Activated CD8-positive, alpha-beta memory T cell treated with anti-CD3 and anti-CD28 coated beads, Interleukin-2, amount 10 ng/mL, durations not matched to agents 7 days and 5 days (primary cell): ENCODE results near the gene PIK3C2B. TPM values are rescaled to one million over a fixed set of nuclear protein-coding genes. Genes with fewer than 3 reads are reported as not detected.
A peak's percentile ranks its signal among the peaks of the same experiment; 100 is the strongest.
"Not testable (repeated sequence)": the region's sequence is repeated elsewhere in the genome, so short reads cannot be mapped to it uniquely, and the experiment has no call there.

Source experiments
- ATAC-seq: fragments of 150-1000 bp; cut with Tn5 transposase; one replicate; pipeline ENCODE4 v1.10.0; 2021; ENCODE audit warnings: moderate library complexity
- CTCF ChIA-PET: fragments of 350-600 bp; sonication (Branson Sonifier 250); formaldehyde crosslinking; loops from one replicate; lab custom pipeline; 2021; ENCODE audit warnings: antibody characterized with exemption; lab: Charles Lee
- DNase-seq: peaks from one replicate; pipeline ENCODE4 v3.0.0-alpha.2; 2020
- H3K27ac Mint-ChIP-seq: one replicate; pipeline ENCODE4 v1.8.0; 2021; ENCODE audit warnings: mild to moderate bottlenecking, mixed read lengths
- H3K27me3 Mint-ChIP-seq: one replicate; pipeline ENCODE4 v1.8.0; 2021; ENCODE audit warnings: mixed read lengths
- H3K36me3 Mint-ChIP-seq: one replicate; pipeline ENCODE4 v1.8.0; 2021; ENCODE audit warnings: mild to moderate bottlenecking, mixed read lengths
- H3K4me1 Mint-ChIP-seq: one replicate; pipeline ENCODE4 v1.8.0; 2021; ENCODE audit warnings: mixed read lengths
- H3K4me3 Mint-ChIP-seq: one replicate; pipeline ENCODE4 v1.8.0; 2021; ENCODE audit warnings: mild to moderate bottlenecking, moderate library complexity, mixed read lengths
- H3K9me3 Mint-ChIP-seq: one replicate; pipeline ENCODE4 v1.8.0; 2022; ENCODE audit warnings: low read depth, mixed read lengths
- total RNA-seq, 2 experiments: library from RNA; stranded (reverse); gene quantifications; one replicate each; pipeline ENCODE4 v1.2.3, GENCODE V29; 2021

PIK3C2B gene
- total RNA-seq, result 10 to 100 TPM; 21.6 to 26.0 TPM

GRCh38 chr1:204494281-204495077, at the start of gene PIK3C2B:
Gene PIK3C2B, minus strand, starts transcription at chr1:204494805. Its CDS starts 25,003 bp downstream, at chr1:204469802.
- H3K27me3 Mint-ChIP-seq, result no peaks in the 10 kb centered on the region
- H3K4me3 Mint-ChIP-seq, result peak within 1 kb of the TSS; percentile 77
- DNase-seq (peak; percentile 84), ATAC-seq (peak; percentile 89)
- no peaks in the 10 kb centered on the region for H3K9me3 Mint-ChIP-seq
- H3K36me3 Mint-ChIP-seq, result peaks cover 4% of the 10 kb centered on the region
- CTCF ChIA-PET, result interaction anchor here (0.7 to 18.4 kb wide), 21 partner anchors 8 to 313 kb away, joined by 3 to 918 read pairs (median 6); partner anchors contain the start of gene MDM4
- peaks cover 44% of the 10 kb centered on the region for H3K4me1 Mint-ChIP-seq
- peak within 1 kb of the TSS; percentile 86 for H3K27ac Mint-ChIP-seq

GRCh38 chr1:204544321-204544720, 49.7 kb upstream of the PIK3C2B start:
- ATAC-seq (peak; percentile 96), DNase-seq (no peak)
- CTCF ChIA-PET, result interaction anchor here (0.8 to 2.8 kb wide), 7 partner anchors 21 to 263 kb away, joined by 3 to 11 read pairs (median 3); no protein-coding TSS in a partner anchor
- peak overlapping the region; percentile 81 for H3K27ac Mint-ChIP-seq
- peak overlapping the region; percentile 16 for H3K4me3 Mint-ChIP-seq
- H3K9me3 Mint-ChIP-seq, result no peaks in the 10 kb centered on the region
- no peaks in the 10 kb centered on the region for H3K27me3 Mint-ChIP-seq
- H3K4me1 Mint-ChIP-seq, result peaks cover 46% of the 10 kb centered on the region
- H3K36me3 Mint-ChIP-seq, result peaks cover 83% of the 10 kb centered on the region

GRCh38 chr1:204541626-204542025, 47.0 kb upstream of the PIK3C2B start:
- Mint-ChIP-seq H3K27ac (peak overlapping the region; percentile 27), H3K4me1 (peaks cover 48% of the 10 kb centered on the region), H3K27me3 (no peaks in the 10 kb centered on the region), H3K4me3 (no peak overlapping the region), H3K9me3 (no peaks in the 10 kb centered on the region), H3K36me3 (peaks cover 76% of the 10 kb centered on the region)
- ATAC-seq (no peak), DNase-seq (no peak)
- CTCF ChIA-PET, result interaction anchor here (1.7 kb wide), 1 partner anchor 10 kb away, joined by 8 read pairs; no protein-coding TSS in a partner anchor

DNA sequence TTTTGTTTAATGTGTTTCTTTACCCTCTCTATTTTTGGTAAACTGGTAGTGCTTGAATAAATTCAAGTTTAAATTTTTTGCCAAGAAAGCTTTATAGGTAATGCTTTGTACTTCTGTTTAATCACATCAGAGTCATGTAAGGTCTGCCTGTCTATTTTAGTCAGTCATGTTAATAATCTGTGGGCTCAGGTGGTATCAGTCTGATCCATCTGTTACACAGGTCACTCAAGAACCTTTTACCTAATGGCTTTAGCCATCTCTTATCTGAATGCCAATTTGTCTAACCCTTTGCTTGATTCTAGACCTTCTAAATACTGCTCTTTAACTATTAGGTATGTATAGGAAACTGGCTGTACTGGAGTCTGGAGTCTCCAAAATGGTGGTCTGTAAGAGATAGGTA, 38.2 kb upstream of the PIK3C2B start:
- Mint-ChIP-seq H3K4me1 (peaks cover 5% of the 10 kb centered on the region), H3K36me3 (peaks cover 55% of the 10 kb centered on the region), H3K27ac (no peak overlapping the region), H3K9me3 (no peaks in the 10 kb centered on the region), H3K27me3 (no peaks in the 10 kb centered on the region), H3K4me3 (no peak overlapping the region)
- DNase-seq (no peak), ATAC-seq (no peak)
- CTCF ChIA-PET, result interaction anchor here (1.2 to 2.3 kb wide), 2 partner anchors 11 to 16 kb away, joined by 4 to 7 read pairs; partner anchors contain the start of gene MDM4

- peaks cover 52% of the 10 kb centered on the region for H3K36me3 Mint-ChIP-seq
- H3K27ac Mint-ChIP-seq, result no peak overlapping the region
- no peaks in the 10 kb centered on the region for H3K9me3 Mint-ChIP-seq
- CTCF ChIA-PET, result interaction anchor here (0.7 to 2.1 kb wide), 4 partner anchors 10 to 276 kb away, joined by 3 to 8 read pairs (median 4); partner anchors contain the start of gene MDM4
- DNase-seq (no peak), ATAC-seq (no peak)
- no peaks in the 10 kb centered on the region for H3K27me3 Mint-ChIP-seq
- no peak overlapping the region for H3K4me3 Mint-ChIP-seq
- H3K4me1 Mint-ChIP-seq, result peaks cover 8% of the 10 kb centered on the region
Observed at GRCh38 chr1:204530932-204531331, 36.3 kb upstream of the PIK3C2B start.

GRCh38 chr1:204529371-204529895, 34.8 kb upstream of the PIK3C2B start:
- Mint-ChIP-seq H3K4me1 (peaks cover 13% of the 10 kb centered on the region), H3K9me3 (no peaks in the 10 kb centered on the region), H3K27ac (no peak overlapping the region), H3K36me3 (peaks cover 54% of the 10 kb centered on the region), H3K4me3 (no peak overlapping the region), H3K27me3 (no peaks in the 10 kb centered on the region)
- ATAC-seq (no peak), DNase-seq (no peak)
- CTCF ChIA-PET, result interaction anchor here (1.0 to 2.1 kb wide), 2 partner anchors 13 to 234 kb away, joined by 3 to 6 read pairs; partner anchors contain the start of gene MDM4

DNA sequence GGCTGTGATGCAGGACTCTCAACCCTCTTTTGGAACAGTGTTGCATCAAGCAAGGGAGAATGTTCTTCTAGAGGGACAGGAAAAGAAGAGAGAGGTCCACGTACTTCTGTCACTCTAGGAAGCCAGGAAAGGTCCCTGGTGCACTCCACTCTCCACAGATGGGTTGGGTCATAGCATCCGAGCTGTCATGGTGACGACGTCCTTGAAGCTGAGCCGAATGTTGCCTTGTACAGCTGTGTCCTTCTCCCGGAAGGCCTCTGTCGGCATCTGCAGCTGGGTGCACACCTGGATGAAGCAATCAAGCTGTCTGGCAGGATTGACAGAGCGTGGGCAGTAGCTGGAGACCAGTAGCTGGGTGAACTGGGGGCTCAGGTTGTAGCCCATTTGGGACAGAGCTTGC, 34.1 kb upstream of the PIK3C2B start:
- Mint-ChIP-seq H3K27me3 (no peaks in the 10 kb centered on the region), H3K4me3 (no peak overlapping the region), H3K4me1 (peaks cover 18% of the 10 kb centered on the region), H3K27ac (no peak overlapping the region), H3K36me3 (peaks cover 56% of the 10 kb centered on the region), H3K9me3 (peaks cover 3% of the 10 kb centered on the region)
- no peak for DNase-seq
- CTCF ChIA-PET, result interaction anchor here (0.8 to 1.1 kb wide), 2 partner anchors 9 to 235 kb away, joined by 3 to 4 read pairs; no protein-coding TSS in a partner anchor
- ATAC-seq, result no peak

DNA sequence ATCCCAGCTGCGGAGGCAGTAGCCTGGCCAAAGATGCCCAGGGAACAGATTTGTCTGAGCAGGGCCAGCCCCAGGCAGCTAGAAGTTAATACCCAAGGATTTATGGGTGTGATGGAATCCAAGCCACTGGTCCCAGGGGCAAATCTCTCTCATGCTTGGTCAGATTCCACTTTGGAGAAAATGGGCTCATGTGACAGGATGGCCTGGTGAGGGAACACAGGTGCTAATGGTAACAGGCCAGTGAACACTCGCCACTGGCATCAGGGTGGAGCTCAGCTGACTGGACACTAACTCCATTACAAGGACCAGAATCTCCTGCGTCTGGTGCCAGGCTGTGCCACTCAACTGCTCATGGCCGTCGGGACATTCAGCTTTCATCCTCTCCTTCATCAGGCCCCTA, 33.6 kb upstream of the PIK3C2B start:
- Mint-ChIP-seq H3K27ac (no peak overlapping the region), H3K4me3 (no peak overlapping the region), H3K9me3 (peaks cover 5% of the 10 kb centered on the region), H3K4me1 (peaks cover 21% of the 10 kb centered on the region), H3K36me3 (peaks cover 59% of the 10 kb centered on the region), H3K27me3 (no peaks in the 10 kb centered on the region)
- DNase-seq (no peak), ATAC-seq (no peak)
- CTCF ChIA-PET, result interaction anchor here (0.8 to 1.1 kb wide), 2 partner anchors 9 to 236 kb away, joined by 3 to 4 read pairs; no protein-coding TSS in a partner anchor

- H3K9me3 Mint-ChIP-seq, result peaks cover 5% of the 10 kb centered on the region
- no peak overlapping the region for H3K4me3 Mint-ChIP-seq
- no peaks in the 10 kb centered on the region for H3K27me3 Mint-ChIP-seq
- H3K4me1 Mint-ChIP-seq, result peaks cover 35% of the 10 kb centered on the region
- peaks cover 54% of the 10 kb centered on the region for H3K36me3 Mint-ChIP-seq
- no peak for DNase-seq
- peak overlapping the region; percentile 44 for H3K27ac Mint-ChIP-seq
- CTCF ChIA-PET, result interaction anchor here (1.0 to 1.9 kb wide), 3 partner anchors 12 to 22 kb away, joined by 3 to 6 read pairs (median 4); no protein-coding TSS in a partner anchor
- no peak for ATAC-seq
Observed at GRCh38 chr1:204524986-204525385, 30.4 kb upstream of the PIK3C2B start.

GRCh38 chr1:204523605-204524215, 29.1 kb upstream of the PIK3C2B start:
- Mint-ChIP-seq H3K27ac (peak overlapping the region; percentile 44), H3K4me3 (no peak overlapping the region), H3K9me3 (peaks cover 5% of the 10 kb centered on the region), H3K27me3 (no peaks in the 10 kb centered on the region), H3K4me1 (peaks cover 44% of the 10 kb centered on the region), H3K36me3 (peaks cover 58% of the 10 kb centered on the region)
- ATAC-seq (no peak), DNase-seq (no peak)
- CTCF ChIA-PET, result interaction anchor here (0.8 to 1.9 kb wide), 3 partner anchors 21 to 283 kb away, joined by 3 to 6 read pairs (median 3); no protein-coding TSS in a partner anchor

GRCh38 chr1:204521941-204522521, 27.4 kb upstream of the PIK3C2B start:
- not testable (repeated sequence) for H3K27me3 Mint-ChIP-seq, DNase-seq, H3K9me3 Mint-ChIP-seq, H3K4me3 Mint-ChIP-seq, ATAC-seq
- H3K36me3 Mint-ChIP-seq, result peaks cover 54% of the 10 kb centered on the region
- CTCF ChIA-PET, result interaction anchor here (0.7 to 1.2 kb wide), 6 partner anchors 11 to 285 kb away, joined by 3 to 5 read pairs (median 3); no protein-coding TSS in a partner anchor
- H3K4me1 Mint-ChIP-seq, result peaks cover 54% of the 10 kb centered on the region
- H3K27ac Mint-ChIP-seq, result peak overlapping the region; percentile 40

- no peaks in the 10 kb centered on the region for H3K27me3 Mint-ChIP-seq
- peaks cover 5% of the 10 kb centered on the region for H3K9me3 Mint-ChIP-seq
- H3K36me3 Mint-ChIP-seq, result peaks cover 51% of the 10 kb centered on the region
- peak; percentile 80 for DNase-seq
- ATAC-seq, result peak; percentile 50
- peak overlapping the region; percentile 46 for H3K4me3 Mint-ChIP-seq
- CTCF ChIA-PET, result interaction anchor here (1.0 to 1.2 kb wide), 5 partner anchors 12 to 123 kb away, joined by 3 to 4 read pairs (median 3); no protein-coding TSS in a partner anchor
- peak overlapping the region; percentile 77 for H3K27ac Mint-ChIP-seq
- H3K4me1 Mint-ChIP-seq, result peaks cover 54% of the 10 kb centered on the region
Observed at GRCh38 chr1:204520834-204521709, 26.5 kb upstream of the PIK3C2B start.
